ENCODE measurements around the gene CBLN3.
A peak's percentile ranks its signal among the peaks of the same experiment; 100 is the strongest.

CBLN3 gene

DNA sequence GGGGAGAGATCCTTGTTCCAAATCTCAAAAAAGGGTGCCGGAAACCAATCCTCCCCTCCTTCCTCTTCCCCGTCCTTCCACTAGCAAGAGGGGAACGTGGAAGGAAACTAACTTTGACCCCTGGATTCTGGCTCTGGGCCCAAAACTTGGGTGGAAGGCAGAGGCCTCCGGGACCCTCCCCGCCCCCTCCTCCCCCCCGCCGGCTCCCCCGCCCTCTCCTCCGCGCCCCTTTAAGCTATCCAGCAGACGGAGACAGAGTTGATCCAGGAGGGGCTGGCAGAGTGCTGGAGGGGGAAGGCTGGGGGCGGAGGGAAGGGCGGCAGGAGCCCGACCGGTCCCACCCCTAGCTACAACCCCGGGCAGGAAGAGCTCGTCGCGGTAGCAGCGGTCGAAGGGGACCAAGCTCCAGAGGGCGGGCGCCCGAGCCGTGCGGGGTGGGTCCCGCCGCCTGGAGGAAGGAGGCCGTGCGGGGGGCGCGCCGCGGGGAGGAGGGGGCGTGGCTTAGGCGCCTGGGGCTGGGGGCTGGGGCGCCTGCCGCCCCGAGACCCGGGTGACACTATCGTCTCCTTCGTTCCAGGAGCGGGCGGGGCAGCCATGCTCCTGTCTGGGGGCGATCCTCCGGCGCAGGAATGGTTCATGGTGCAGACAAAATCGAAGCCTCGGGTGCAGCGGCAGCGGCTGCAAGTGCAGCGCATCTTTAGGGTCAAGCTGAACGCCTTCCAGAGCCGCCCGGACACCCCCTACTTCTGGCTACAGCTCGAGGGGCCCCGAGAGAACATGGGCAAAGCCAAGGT lies 30.6 kb downstream of the CBLN3 start, which contains the start of gene NYNRIN:
Gene NYNRIN, plus strand, starts transcription at position 351 of the 794 bp plus-strand sequence. Its CDS starts 244 bp downstream, at position 595.
- Histone ChIP-seq H3K4me3 (peak within 1 kb of the TSS; percentile 88), H3K36me3 (ENCODE audit: insufficient read depth, low read length) (no peaks in the 10 kb centered on the region; the same call in none of the 2 replicates), H3K9ac (ENCODE audit: insufficient read length) (peak within 1 kb of the TSS; percentile 37), H3K27ac (peak within 1 kb of the TSS; percentile 69; the same call in 1 of the 2 replicates), H3K9me3 (ENCODE audit: low read depth, low read length) (no peaks in the 10 kb centered on the region)
- TF ChIP-seq POLR2AphosphoS5 (IDR thresholded peaks at IDR 0.05; ENCODE audit: borderline replicate concordance, low read depth, low read length), result peak; percentile 59; the same call in 1 of the 2 replicates
- TF ChIP-seq FOXP2 (optimal IDR thresholded peaks at IDR 0.05; ENCODE audit: control extremely low read depth, extremely low read length, insufficient read depth), result no peak
- no peak for TF ChIP-seq EZH2 (IDR thresholded peaks at IDR 0.05)
- DNase-seq (ENCODE audit: low read depth, low spot score), result no peak

DNA sequence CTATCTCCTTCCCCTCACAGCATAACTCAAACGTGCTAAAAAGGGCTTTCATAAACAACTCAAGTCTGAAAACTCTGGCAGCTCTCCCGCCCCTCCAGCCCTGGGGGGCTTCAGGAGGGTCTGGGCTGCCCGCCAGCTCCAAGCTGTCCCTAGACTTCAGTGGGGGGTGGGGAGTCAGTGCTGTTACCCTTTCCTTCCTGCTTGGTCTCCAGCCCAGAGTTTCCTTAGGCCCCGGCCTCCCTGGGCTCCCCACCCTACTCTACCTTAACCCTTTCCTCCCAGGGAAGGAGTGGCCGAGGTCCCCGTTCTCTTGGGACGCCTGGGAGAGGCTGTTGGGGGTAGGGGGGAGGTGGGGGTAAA lies 31.2 kb downstream of the CBLN3 start:
- no peaks in the 10 kb centered on the region for H3K9me3 ChIP-seq (ENCODE audit: low read depth, low read length)
- H3K27ac ChIP-seq, result peak overlapping the region; percentile 69; the same call in 1 of the 2 replicates
- H3K4me3 ChIP-seq, result peak overlapping the region; percentile 88
- H3K9ac ChIP-seq (ENCODE audit: insufficient read length), result peak overlapping the region; percentile 24
- TF ChIP-seq EZH2 (IDR thresholded peaks at IDR 0.05), result no peak
- TF ChIP-seq FOXP2 (optimal IDR thresholded peaks at IDR 0.05; ENCODE audit: control extremely low read depth, extremely low read length, insufficient read depth), result no peak
- no peak for TF ChIP-seq POLR2AphosphoS5 (IDR thresholded peaks at IDR 0.05; ENCODE audit: borderline replicate concordance, low read depth, low read length)
- no peaks in the 10 kb centered on the region; the same call in none of the 2 replicates for H3K36me3 ChIP-seq (ENCODE audit: insufficient read depth, low read length)
- no peak for DNase-seq (ENCODE audit: low read depth, low spot score)

DNA sequence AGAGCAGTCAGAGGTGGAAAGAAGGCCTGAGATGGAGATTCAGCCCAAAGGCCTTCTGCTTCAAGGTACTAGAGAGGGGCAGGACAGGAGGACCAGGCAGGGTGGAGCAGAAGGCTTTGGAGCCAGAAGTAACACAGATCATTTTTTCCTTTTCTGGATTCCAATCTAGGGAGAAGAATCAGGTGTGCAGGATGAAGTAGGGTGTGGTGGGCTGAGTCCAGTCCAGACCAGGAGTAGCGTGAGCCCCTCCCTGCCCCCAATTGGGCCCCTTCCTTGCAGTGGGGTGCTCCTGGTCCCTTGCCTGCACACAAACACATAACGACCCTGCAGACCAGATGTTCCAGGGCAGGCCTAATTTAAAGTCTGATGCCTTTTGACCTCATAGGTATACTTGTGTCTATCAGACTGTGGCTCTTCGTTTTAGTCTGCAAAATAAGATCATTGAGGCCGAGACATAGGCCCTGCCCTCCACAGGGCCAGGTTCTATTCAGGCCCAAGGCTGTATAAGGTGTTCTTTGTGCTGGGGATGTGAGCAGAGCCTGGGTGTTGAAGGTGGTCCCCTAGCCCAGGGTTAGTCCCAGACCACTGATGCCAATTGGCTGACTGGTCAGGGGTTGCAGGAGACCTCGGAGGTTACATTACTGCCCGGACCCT lies 31.7 kb downstream of the CBLN3 start:
- Histone ChIP-seq H3K9me3 (ENCODE audit: low read depth, low read length) (no peaks in the 10 kb centered on the region), H3K36me3 (ENCODE audit: insufficient read depth, low read length) (no peaks in the 10 kb centered on the region; the same call in none of the 2 replicates), H3K27ac (peak overlapping the region; percentile 69), H3K9ac (ENCODE audit: insufficient read length) (peak overlapping the region; percentile 24), H3K4me3 (peak overlapping the region; percentile 88)
- no peak for DNase-seq (ENCODE audit: low read depth, low spot score)
- TF ChIP-seq FOXP2 (optimal IDR thresholded peaks at IDR 0.05; ENCODE audit: control extremely low read depth, extremely low read length, insufficient read depth) (no peak), EZH2 (IDR thresholded peaks at IDR 0.05) (no peak), POLR2AphosphoS5 (IDR thresholded peaks at IDR 0.05; ENCODE audit: borderline replicate concordance, low read depth, low read length) (no peak)

DNA sequence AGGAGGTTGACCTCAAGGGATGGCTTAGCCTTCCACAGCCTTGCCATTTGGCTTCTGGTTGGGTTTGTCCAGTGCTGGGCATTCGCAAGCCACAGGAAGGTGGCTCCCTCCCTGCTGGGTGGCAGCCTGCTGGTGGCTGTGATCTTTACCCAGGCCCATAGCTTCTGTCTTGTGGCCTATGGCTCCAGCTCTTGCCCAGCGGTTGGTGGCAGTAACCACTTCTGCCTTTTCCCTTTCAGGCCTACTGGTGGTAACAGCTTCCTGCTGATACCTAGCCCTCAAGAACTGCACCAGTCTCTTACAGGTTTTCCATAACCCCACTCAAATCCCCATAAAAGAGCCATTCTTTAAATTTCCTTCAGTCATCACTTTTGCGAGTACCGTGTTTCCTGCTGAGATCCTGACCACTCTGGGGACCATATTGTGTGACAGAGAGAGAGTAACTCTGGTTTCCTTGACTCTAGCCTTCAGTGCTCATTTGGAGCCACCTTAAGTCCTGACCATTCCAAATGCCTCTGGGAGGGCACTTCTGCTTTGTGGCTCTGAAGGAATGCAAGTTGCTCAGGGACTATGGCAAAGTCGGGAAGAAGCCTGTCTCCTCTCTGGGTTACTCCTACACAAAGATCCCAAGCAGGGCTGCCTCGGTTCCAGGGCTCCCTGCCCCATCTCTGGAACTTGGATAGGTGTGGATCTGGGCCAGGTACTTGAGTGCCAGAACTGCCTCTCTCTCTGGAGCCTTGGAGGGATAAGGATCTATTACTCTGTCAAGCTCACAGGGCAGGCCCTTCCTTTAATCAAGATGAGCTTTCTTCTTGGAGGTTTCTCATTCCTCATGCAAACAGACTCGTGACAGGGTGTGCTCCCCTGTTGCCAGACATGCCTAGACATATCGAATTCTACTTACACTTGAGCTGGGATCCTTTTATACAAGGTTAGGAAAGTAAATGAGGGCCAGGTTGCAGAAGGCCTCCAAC lies 33.6 kb downstream of the CBLN3 start:
- TF ChIP-seq POLR2AphosphoS5 (IDR thresholded peaks at IDR 0.05; ENCODE audit: borderline replicate concordance, low read depth, low read length) (no peak), EZH2 (IDR thresholded peaks at IDR 0.05) (no peak), FOXP2 (optimal IDR thresholded peaks at IDR 0.05; ENCODE audit: control extremely low read depth, extremely low read length, insufficient read depth) (no peak)
- Histone ChIP-seq H3K36me3 (ENCODE audit: insufficient read depth, low read length) (no peaks in the 10 kb centered on the region), H3K9ac (ENCODE audit: insufficient read length) (no peak overlapping the region), H3K27ac (peak overlapping the region; percentile 54; the same call in 1 of the 2 replicates), H3K9me3 (ENCODE audit: low read depth, low read length) (no peaks in the 10 kb centered on the region), H3K4me3 (no peak overlapping the region)
- no peak for DNase-seq (ENCODE audit: low read depth, low spot score)

DNA sequence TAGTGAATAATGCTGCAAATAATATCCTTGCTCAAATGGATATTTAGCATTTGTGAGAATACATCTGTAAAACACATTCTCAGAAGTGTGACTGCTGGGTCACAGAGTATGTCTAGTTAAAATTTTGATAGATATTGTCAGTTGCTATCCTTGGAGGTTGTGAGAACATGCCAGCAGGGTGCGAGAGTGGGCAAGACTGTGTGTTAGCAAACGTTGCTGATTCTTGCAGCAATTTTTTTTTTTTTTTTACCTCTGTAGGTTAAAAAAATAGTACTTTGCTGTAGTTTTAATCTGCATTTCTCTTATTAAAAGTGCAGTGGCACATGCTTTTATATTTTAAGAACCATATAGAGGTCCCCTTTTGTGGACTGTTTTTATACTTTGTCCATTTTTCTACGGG lies 35.2 kb downstream of the CBLN3 start:
- H3K36me3 ChIP-seq (ENCODE audit: insufficient read depth, low read length), result no peaks in the 10 kb centered on the region
- H3K9me3 ChIP-seq (ENCODE audit: low read depth, low read length), result no peaks in the 10 kb centered on the region
- H3K27ac ChIP-seq, result no peak overlapping the region
- no peak overlapping the region for H3K4me3 ChIP-seq
- TF ChIP-seq FOXP2 (optimal IDR thresholded peaks at IDR 0.05; ENCODE audit: control extremely low read depth, extremely low read length, insufficient read depth), result no peak
- H3K9ac ChIP-seq (ENCODE audit: insufficient read length), result no peak overlapping the region
- DNase-seq (ENCODE audit: low read depth, low spot score), result no peak

DNA sequence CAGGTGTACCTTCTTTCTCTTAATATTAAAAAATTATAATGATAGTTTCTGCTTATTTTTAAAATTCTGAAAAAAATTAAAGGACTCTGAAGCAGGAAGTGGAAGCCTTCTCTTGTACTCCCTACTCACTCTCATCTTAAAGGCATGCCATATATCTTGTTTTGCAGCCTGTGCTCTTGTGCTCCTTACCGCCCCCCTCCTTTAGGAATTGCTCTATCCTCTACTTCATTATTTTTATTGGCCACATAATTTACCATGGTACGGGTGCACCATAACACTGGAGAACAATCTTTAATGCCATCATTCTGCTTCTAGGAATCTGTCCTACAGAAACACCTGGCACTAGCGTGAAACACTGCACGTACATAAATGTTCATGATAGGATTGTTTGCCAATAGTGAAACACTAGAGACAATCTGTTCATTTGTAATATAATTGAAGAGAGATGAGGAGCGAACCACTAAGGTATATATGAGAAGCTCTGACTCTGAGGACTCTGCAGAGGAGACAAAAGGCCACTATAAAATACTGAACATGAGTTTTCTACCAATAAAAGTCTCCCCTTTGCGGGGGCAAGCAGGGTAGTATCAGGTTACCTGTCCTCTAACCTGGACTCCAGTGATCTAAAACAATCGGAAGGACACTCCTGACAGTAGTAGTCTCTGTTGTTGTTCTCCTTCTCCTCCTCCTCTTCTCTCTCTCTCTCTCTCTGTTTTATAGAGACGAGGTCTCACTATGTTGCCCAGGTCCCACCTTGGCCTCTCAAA lies 37.0 kb downstream of the CBLN3 start:
- H3K4me3 ChIP-seq, result no peak overlapping the region
- no peaks in the 10 kb centered on the region for H3K36me3 ChIP-seq (ENCODE audit: insufficient read depth, low read length)
- no peak overlapping the region for H3K27ac ChIP-seq
- H3K9ac ChIP-seq (ENCODE audit: insufficient read length), result no peak overlapping the region
- no peaks in the 10 kb centered on the region for H3K9me3 ChIP-seq (ENCODE audit: low read depth, low read length)
- no peak for DNase-seq (ENCODE audit: low read depth, low spot score)
- TF ChIP-seq FOXP2 (optimal IDR thresholded peaks at IDR 0.05; ENCODE audit: control extremely low read depth, extremely low read length, insufficient read depth) (no peak), EZH2 (IDR thresholded peaks at IDR 0.05) (no peak), POLR2AphosphoS5 (IDR thresholded peaks at IDR 0.05; ENCODE audit: borderline replicate concordance, low read depth, low read length) (no peak)

DNA sequence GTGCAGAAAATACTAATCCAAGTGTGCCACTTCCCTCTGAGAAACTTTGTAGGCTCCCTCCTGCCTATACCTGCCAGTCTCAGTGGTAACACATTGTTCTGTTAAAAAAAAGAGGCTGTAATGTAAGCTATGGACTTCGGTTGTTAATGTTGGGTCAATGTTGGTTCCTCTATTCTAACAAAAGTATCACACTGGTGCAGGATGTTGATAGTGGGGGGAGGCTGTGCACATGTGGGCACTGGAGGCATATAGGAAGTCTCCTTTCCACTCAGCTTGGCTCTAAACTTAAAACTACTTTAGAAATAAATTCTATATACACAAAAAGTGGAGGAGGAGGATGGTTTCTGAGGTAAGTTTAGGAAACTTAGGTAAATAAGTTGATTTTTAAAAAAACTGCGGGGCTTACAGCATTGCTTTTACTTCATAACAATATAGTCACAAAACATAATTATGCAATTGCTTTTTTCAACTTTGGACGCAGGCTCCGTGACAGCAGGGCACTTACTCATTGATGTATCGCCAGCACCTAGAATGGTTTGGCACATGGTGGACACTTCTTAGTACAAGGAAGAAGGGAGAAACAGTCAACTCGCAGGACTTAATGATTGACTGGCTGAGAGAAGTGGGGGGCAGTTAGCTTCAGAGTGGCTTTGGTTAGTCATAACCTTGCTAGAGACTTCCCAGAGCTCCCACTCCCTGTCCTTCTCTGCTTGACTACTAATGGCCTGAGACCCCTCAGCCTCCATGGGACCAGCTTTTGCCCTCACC lies 38.6 kb downstream of the CBLN3 start:
- Histone ChIP-seq H3K36me3 (ENCODE audit: insufficient read depth, low read length) (no peaks in the 10 kb centered on the region), H3K4me3 (no peak overlapping the region), H3K9me3 (ENCODE audit: low read depth, low read length) (no peaks in the 10 kb centered on the region), H3K27ac (no peak overlapping the region), H3K9ac (ENCODE audit: insufficient read length) (no peak overlapping the region)
- TF ChIP-seq EZH2 (IDR thresholded peaks at IDR 0.05) (no peak), FOXP2 (optimal IDR thresholded peaks at IDR 0.05; ENCODE audit: control extremely low read depth, extremely low read length, insufficient read depth) (no peak), POLR2AphosphoS5 (IDR thresholded peaks at IDR 0.05; ENCODE audit: borderline replicate concordance, low read depth, low read length) (no peak)
- no peak for DNase-seq (ENCODE audit: low read depth, low spot score)

All from SK-N-MC (cell line).